Mesodermal cell (in vitro differentiated cells): ENCODE data around the gene XYLT2.

Experiments
- H3K27ac ChIP-seq: 2 replicates; pipeline ENCODE4 v1.7.0; 2013; ENCODE audit warnings: mild to moderate bottlenecking, low read depth, low read length, moderate library complexity; ENCODE audit not compliant: severe bottlenecking
- H3K36me3 ChIP-seq: 2 replicates; pipeline ENCODE4 v1.7.1; 2013; ENCODE audit warnings: mild to moderate bottlenecking, low read length, moderate library complexity; ENCODE audit not compliant: control insufficient read depth, insufficient read depth
- H3K4me1 ChIP-seq: one replicate; pipeline ENCODE4 v1.7.1; 2013; ENCODE audit warnings: mild to moderate bottlenecking, low read length; ENCODE audit not compliant: insufficient read depth, control insufficient read depth, poor library complexity, severe bottlenecking
- H3K4me3 ChIP-seq: 2 replicates; pipeline ENCODE4 v1.7.0; 2013; ENCODE audit warnings: low read length, control low read depth, mild to moderate bottlenecking; ENCODE audit not compliant: insufficient read depth, poor library complexity, severe bottlenecking; ENCODE audit errors: extremely low read depth
- H3K9me3 ChIP-seq: 2 replicates; pipeline ENCODE4 v1.7.1; 2013; ENCODE audit warnings: mild to moderate bottlenecking, low read length, moderate library complexity; ENCODE audit not compliant: control insufficient read depth
- WGBS, 2 experiments: methylation state at CpG; one replicate each; pipeline ENCODE4 v1.1.5; 2013; ENCODE audit warnings: missing lambda C conversion rate in 2 of 2; ENCODE audit not compliant: insufficient coverage in 2 of 2; 5-methylcytosine and 5-hydroxymethylcytosine counted together

Gene XYLT2

GRCh38 chr17:50358177-50358576 lies 12.3 kb downstream of the XYLT2 start:
- 94 to 97% methylated on average over 16 to 17 of the region's 17 CpGs for WGBS, 2 experiments
- no peaks in the 10 kb centered on the region for H3K9me3 ChIP-seq
- H3K4me1 ChIP-seq = peaks cover 8% of the 10 kb centered on the region
- no peak overlapping the region for H3K4me3 ChIP-seq
- H3K36me3 ChIP-seq = peaks cover 68% of the 10 kb centered on the region
- H3K27ac ChIP-seq = no peak overlapping the region

DNA sequence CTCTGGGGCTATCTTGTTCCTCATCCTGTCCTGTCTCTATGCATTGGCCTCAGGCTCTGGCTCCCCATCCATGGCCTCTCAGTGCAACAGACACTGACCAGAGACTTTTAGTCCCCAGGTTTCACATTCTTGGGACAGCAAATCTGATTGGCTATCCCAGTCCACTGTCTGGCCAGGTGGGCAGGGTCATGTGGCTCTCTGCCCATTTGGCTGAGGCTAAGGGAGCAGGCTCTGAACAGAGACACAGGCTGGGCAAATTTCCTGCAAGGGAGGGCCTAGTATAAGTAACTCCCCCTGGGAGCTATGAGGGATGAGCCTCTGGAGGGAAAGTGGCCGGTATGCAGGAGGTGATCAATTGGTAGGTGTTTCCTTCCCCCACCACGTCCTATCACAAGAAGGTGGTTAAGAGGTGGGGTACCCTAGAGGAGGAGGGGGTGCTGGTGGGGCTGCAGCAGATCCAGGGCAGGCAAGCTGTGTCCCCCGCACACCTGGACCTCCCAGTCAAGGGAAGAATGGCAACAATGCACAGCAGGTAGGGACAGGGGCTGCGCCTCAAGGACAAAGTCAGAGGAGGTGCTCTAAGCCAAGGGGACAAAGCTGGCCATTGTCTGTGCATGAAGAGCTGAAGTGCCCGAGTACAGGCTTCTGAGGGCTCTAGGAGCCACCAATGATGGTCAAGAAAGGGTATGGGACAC lies 13.2 kb downstream of the XYLT2 start:
- no peak overlapping the region for H3K27ac ChIP-seq
- H3K4me3 ChIP-seq = no peak overlapping the region
- peaks cover 18% of the 10 kb centered on the region for H3K4me1 ChIP-seq
- WGBS, 2 experiments = 96 to 97% methylated on average over 3 to 4 of the region's 5 CpGs
- peaks cover 60% of the 10 kb centered on the region for H3K36me3 ChIP-seq
- H3K9me3 ChIP-seq = no peaks in the 10 kb centered on the region

DNA sequence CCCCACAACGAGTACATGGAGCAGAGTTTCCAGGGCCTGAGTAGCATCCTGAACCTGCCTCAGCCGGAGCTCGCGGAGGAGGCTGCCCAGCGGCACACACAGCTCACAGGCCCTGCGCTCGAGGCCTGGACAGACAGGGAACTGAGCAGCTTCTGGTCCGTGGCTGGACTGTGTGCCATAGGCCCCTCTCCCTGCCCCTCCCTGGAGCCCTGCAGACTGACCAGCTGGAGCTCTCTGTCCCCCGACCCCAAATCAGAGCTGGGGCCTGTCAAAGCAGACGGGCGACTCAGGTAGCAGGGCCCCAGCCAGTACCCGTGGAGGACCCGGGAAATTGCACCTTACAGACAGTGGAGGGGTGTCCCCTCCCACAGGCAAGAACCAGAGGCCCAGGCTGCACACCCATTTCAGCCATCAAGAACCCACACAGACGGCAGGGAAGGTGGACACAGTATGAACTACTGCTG lies 14.1 kb downstream of the XYLT2 start:
- WGBS, 2 experiments = 97% methylated on average over 12 to 14 of the region's 14 CpGs
- Histone ChIP-seq H3K4me3 (no peak overlapping the region), H3K36me3 (peaks cover 51% of the 10 kb centered on the region), H3K9me3 (no peaks in the 10 kb centered on the region), H3K27ac (no peak overlapping the region), H3K4me1 (peaks cover 27% of the 10 kb centered on the region)

GRCh38 chr17:50360486-50361115 lies 14.7 kb downstream of the XYLT2 start:
- H3K36me3 ChIP-seq = peaks cover 46% of the 10 kb centered on the region
- H3K9me3 ChIP-seq = no peaks in the 10 kb centered on the region
- H3K4me3 ChIP-seq = no peak overlapping the region
- no peak overlapping the region for H3K27ac ChIP-seq
- WGBS, 2 experiments = 86 to 89% methylated on average over 7 to 8 of the region's 11 CpGs
- H3K4me1 ChIP-seq = peaks cover 32% of the 10 kb centered on the region

DNA sequence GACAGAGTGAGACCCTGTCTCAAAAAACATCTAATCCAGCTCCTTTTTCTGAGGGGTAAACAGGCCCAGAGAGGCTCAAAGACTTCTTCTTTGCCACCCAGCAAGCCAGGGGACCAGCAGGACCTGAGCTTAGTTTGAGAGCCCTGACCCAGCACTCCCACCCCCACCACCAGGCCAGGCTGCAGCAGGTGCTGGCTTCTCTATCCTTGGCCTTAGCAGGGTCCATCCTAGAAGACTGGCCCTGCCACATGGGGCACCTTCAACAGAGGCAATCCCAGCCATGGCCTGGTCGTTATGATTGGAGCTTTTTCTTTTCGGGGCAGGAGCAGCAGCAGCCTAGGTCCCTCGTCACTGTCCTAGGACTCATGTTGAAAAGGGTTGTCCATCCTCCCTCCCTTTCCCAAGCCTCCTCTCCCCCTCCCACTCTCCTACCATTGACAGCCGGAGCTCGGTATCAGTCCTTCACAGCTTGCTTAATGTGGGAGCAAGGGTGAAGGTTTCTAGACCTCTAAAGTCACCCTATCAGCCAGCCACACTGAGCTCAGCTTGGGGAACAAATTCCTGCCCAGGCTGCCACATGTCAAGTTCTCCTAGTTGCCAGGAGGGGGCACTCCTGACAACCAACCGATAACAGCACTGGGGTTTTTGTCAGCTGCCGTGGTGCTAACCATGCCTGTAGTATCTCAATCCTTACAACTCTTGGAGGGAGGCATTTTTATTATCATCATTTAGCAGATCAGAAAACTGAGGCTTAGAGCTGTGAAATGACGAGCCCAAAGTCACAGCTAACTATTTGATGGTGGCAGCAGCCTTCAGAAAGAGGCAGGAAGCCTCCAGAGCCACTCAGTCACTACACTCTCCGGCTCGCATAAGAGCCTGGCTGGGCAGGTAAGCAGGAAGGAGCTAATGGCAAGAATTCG lies 15.9 kb downstream of the XYLT2 start:
- H3K4me1 ChIP-seq = peaks cover 36% of the 10 kb centered on the region
- H3K36me3 ChIP-seq = peaks cover 46% of the 10 kb centered on the region
- H3K9me3 ChIP-seq = no peaks in the 10 kb centered on the region
- peak overlapping the region; percentile 13 for H3K27ac ChIP-seq
- 44 to 52% methylated on average over 5 to 6 of the region's 11 CpGs for WGBS, 2 experiments
- H3K4me3 ChIP-seq = no peak overlapping the region

DNA sequence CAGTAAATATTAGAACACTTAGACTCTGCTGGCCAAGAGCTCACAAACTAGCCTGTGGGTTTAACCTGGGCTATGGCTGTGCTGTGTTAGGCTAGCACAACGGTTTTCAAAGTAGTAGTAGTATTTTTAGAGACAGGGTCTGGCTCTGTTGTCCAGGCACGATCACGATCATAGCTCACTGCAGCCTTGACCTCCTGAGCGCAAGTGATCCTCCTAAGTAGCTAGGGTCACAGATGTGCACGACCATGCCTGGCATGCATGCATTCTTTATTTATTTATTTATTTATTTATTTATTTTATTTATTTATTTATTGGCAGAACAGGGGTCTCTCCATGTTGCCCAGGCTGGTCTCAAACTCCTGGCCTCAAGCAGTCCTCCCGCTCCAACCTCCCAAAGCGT lies 16.7 kb downstream of the XYLT2 start:
- no peak overlapping the region for H3K4me3 ChIP-seq
- 89 to 95% methylated on average over 4 to 6 of the region's 7 CpGs for WGBS, 2 experiments

DNA sequence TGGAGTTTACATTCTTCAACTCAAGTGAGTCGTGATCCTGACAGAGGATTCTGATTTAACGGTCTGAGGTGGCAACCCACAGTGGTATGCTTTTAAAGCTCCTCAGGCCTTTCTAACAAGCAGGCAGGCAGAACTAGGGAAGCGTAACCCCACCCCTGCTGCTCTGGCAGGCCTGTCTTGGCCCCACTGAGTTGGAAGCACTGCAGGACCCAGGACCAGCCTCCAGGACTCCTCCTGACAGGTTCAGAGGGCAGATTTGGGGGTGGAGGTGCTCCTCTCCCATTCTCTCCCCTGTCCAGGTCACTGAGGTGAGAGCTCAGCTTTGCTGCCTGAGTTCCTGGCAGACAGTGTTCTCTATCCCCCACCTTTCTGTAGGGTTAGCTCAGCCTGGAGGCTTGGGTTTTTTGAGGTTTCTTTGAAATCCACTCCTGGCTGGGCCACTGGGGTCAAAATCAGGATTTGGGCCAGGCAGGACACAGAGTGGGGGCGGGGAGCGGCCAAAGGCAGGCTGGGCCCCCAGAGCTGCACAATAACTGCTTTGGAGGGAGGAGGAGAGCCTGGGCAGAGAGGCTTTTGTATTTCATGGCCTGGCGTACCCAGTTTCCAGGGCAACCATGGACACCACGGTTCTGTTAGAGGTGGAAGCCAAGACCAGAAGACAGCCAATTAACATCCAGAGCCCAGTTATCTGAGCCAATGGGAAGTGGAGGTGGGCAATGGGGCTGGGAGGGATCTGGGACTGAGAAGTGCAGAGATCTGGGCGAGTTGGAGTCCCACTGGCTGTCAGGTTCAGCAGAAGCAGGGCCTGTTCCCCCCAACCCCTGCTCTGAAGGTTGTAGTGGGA lies 17.5 kb downstream of the XYLT2 start:
- peaks cover 36% of the 10 kb centered on the region for H3K4me1 ChIP-seq
- H3K27ac ChIP-seq = peak overlapping the region; percentile 84
- WGBS, 2 experiments = 30 to 39% methylated on average over 7 of the region's 8 CpGs
- no peak overlapping the region for H3K4me3 ChIP-seq
- peaks cover 46% of the 10 kb centered on the region for H3K36me3 ChIP-seq
- H3K9me3 ChIP-seq = no peaks in the 10 kb centered on the region

More for the DNA sequence above, 16.7 kb downstream of the XYLT2 start:
- peaks cover 46% of the 10 kb centered on the region for H3K36me3 ChIP-seq
- no peak overlapping the region for H3K27ac ChIP-seq
- peaks cover 36% of the 10 kb centered on the region for H3K4me1 ChIP-seq
- no peaks in the 10 kb centered on the region for H3K9me3 ChIP-seq

DNA sequence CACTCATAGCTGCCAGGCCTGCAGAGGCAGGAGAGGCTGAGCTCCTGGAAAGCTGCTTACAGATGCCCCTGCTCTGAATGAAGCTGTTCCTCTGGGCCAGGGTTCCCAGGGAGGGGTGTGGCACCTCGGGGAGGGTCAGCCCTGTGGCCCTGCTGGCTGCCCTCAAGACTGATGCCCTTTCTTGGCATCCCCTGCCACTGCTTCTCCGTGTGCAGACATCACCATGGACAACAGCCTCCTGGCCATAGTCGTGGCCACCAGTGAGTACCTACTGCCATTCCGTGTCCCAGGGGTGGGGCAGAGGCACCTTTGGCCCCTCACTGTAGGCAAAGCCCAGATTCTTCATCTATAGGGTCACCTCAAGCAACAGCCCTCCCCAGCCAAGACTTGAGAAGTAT lies 18.1 kb downstream of the XYLT2 start:
- H3K9me3 ChIP-seq = no peaks in the 10 kb centered on the region
- H3K36me3 ChIP-seq = peaks cover 46% of the 10 kb centered on the region
- 80 to 86% methylated on average over 4 of the region's 4 CpGs for WGBS, 2 experiments
- no peak overlapping the region for H3K4me3 ChIP-seq
- H3K4me1 ChIP-seq = peaks cover 36% of the 10 kb centered on the region
- peak overlapping the region; percentile 69 for H3K27ac ChIP-seq

DNA sequence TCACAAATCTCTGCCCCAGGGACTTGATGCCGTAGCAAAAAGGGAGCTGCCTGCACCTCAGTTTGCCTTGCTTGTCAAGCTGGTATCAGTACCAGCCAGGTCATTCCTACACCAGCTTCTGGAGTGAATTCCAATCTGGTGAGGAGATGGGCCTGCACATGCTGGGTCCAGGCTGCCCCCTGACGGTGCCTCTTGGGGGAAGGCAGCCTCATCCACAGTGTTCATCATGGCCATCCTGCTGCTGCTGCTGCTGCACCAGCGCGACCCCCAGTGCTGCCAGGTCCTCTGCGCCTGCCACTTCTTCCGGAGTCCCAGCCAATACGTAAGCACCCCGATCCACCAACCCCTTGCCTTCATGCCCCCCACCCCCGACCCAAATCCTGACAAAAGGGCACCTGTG lies 18.8 kb downstream of the XYLT2 start:
- peaks cover 46% of the 10 kb centered on the region for H3K36me3 ChIP-seq
- peak overlapping the region; percentile 69 for H3K27ac ChIP-seq
- peaks cover 36% of the 10 kb centered on the region for H3K4me1 ChIP-seq
- no peak overlapping the region for H3K4me3 ChIP-seq
- 53 to 64% methylated on average over 4 to 7 of the region's 9 CpGs for WGBS, 2 experiments
- no peaks in the 10 kb centered on the region for H3K9me3 ChIP-seq

DNA sequence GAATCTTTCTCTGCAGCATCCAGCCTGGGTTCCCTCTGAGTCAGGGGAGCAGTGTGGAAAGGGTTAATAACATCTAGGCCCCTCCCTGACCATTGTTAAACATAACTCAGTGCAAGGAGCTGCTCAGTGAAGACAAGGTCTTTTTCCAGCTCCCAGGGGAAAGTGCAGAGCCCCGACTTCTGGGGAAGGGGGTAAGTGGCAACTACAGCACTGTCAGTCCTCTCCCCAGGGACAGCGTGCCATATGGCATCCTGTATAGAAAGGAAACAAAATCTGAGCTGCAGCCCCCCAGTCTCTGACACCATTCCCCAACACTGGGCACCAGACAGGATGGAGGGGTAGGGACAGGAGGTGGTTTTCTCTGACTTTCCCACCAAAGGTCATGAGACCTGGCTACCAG lies 19.2 kb downstream of the XYLT2 start:
- WGBS, 2 experiments = 0 to 40% methylated on average over 1 of the region's 2 CpGs
- peak overlapping the region; percentile 69 for H3K27ac ChIP-seq
- peaks cover 36% of the 10 kb centered on the region for H3K4me1 ChIP-seq
- H3K4me3 ChIP-seq = no peak overlapping the region
- H3K9me3 ChIP-seq = no peaks in the 10 kb centered on the region
- H3K36me3 ChIP-seq = peaks cover 46% of the 10 kb centered on the region
